Right cardiac atrium (tissue), 5 donors: ENCODE measurements around the gene THRB. TPM values are rescaled to one million over a fixed set of nuclear protein-coding genes. Genes with fewer than 3 reads are reported as not detected.

ENCODE experiments used
- ATAC-seq, 2 donors: fragments of 200-7000 bp; cut with Tn5 transposase; one replicate each; pipeline versions ENCODE4 v1.8.0 to v1.9.1; 2020; ENCODE audit warnings: moderate library complexity in 2 of 2, mild to moderate bottlenecking in 1 of 2
- DNase-seq, 3 donors: peaks; one replicate each; pipeline ENCODE4 v3.0.0-alpha.2; 2020
- H3K27ac ChIP-seq: one replicate; pipeline ENCODE4 v1.5.1; 2013; ENCODE audit warnings: mild to moderate bottlenecking, low read length, control low read depth, moderate library complexity
- H3K27me3 ChIP-seq: one replicate; pipeline ENCODE4 v1.6.1; 2013; ENCODE audit not compliant: control insufficient read depth, insufficient read depth
- H3K4me1 ChIP-seq: one replicate; pipeline ENCODE4 v1.6.1; 2013; ENCODE audit warnings: low read length; ENCODE audit not compliant: control insufficient read depth, insufficient read depth
- H3K4me3 ChIP-seq: one replicate; pipeline ENCODE4 v1.5.1; 2013; ENCODE audit warnings: low read length, control low read depth
- H3K9me3 ChIP-seq: one replicate; pipeline ENCODE4 v1.6.1; 2013; ENCODE audit warnings: low read length; ENCODE audit not compliant: control insufficient read depth
- WGBS: extraction: QIAGEN DNeasy Blood & Tissue Kit; methylation state at CpG from one replicate; pipeline ENCODE4 v1.1.7; 2013; 5-methylcytosine and 5-hydroxymethylcytosine counted together
- intact Hi-C, 4 donors: fragments of 100-400 bp; cut with DNase I; formaldehyde crosslinking; loops; one replicate each; pipeline versions ENCODE4 v1.11.0 to v1.14.0; 2022 to 2023
- polyA plus RNA-seq: library from polyadenylated mRNA; stranded (reverse); fragments of 200-250 nt; gene quantifications from one replicate; pipeline ENCODE4 v1.2.3, GENCODE V29; 2013
- total RNA-seq, 4 donors: library from RNA; stranded (reverse); fragmentation: NEBNext Ultra II Directional; extraction: Animal tissue kit (Norgen Biotek cat#: 25700); gene quantifications; one replicate each; pipeline ENCODE4 v1.2.1, GENCODE V29; 2021
- donor health status: healthy with polysubstance abuse.
- donor health status: DM: no; HTN: yes; CAD: no.
- donor health status: DM: no; HTN: no; CAD: no.
- donor health status: DM: no; HTN: yes; CAD: no; lungs with severe emphysema.
- donor health status: DM: yes; HTN: yes; CAD: no.

THRB gene
- total and polyA plus RNA-seq, 5 donors, result 5.3 to 25.0 (median 18.5) TPM

- intact Hi-C loops, result loop anchor here in 1 of 4 donors (10.0 kb wide), 1 partner anchor 1007 kb away; no protein-coding TSS in a partner anchor
- ATAC-seq (no peak), DNase-seq (no peak)
- Histone ChIP-seq H3K4me3 (no peak overlapping the region), H3K9me3 (no peaks in the 10 kb centered on the region), H3K27ac (no peak overlapping the region), H3K27me3 (no peaks in the 10 kb centered on the region), H3K4me1 (no peaks in the 10 kb centered on the region)
- WGBS, result 52% methylated on average over 3 of the region's 3 CpGs
Measured at GRCh38 chr3:24167429-24167828, 327.2 kb downstream of the THRB start.

DNA sequence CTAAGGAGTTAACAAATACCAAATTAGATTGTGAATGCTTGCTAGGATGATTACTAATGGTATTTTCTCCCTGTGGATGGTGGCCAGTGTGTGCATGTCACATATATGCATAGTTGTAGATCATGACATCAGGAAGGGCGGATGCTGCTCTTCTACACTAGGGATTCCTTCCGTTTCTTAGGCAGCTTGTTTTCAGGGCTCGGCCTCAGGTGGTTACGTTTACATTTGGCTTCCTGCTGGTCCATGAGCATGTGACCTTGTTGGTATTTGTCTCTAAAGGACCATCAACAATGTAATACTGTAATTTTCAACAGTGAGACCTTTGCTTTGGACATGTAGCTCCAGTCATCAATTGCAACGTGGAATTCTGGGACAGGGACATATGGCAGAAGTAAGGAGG is 328.1 kb downstream of the THRB start:
- Histone ChIP-seq H3K27me3 (no peaks in the 10 kb centered on the region), H3K4me1 (peaks cover 2% of the 10 kb centered on the region), H3K27ac (no peak overlapping the region), H3K4me3 (no peak overlapping the region), H3K9me3 (no peaks in the 10 kb centered on the region)
- no peak for ATAC-seq
- intact Hi-C loops, result loop anchor here in 1 of 4 donors (10.0 kb wide), 1 partner anchor 1008 kb away; no protein-coding TSS in a partner anchor
- WGBS, result 83% methylated on average over 5 of the region's 5 CpGs
- no peak for DNase-seq

- H3K27ac ChIP-seq, result no peak overlapping the region
- ATAC-seq (no peak), DNase-seq (no peak)
- H3K4me3 ChIP-seq, result no peak overlapping the region
- no peaks in the 10 kb centered on the region for H3K9me3 ChIP-seq
- no peaks in the 10 kb centered on the region for H3K27me3 ChIP-seq
- intact Hi-C loops, result loop anchor here in 1 of 4 donors (10.0 kb wide), 1 partner anchor 1009 kb away; no protein-coding TSS in a partner anchor
- peaks cover 2% of the 10 kb centered on the region for H3K4me1 ChIP-seq
- 77% methylated on average over 2 of the region's 2 CpGs for WGBS
Measured at GRCh38 chr3:24165603-24165982, 329.1 kb downstream of the THRB start.

DNA sequence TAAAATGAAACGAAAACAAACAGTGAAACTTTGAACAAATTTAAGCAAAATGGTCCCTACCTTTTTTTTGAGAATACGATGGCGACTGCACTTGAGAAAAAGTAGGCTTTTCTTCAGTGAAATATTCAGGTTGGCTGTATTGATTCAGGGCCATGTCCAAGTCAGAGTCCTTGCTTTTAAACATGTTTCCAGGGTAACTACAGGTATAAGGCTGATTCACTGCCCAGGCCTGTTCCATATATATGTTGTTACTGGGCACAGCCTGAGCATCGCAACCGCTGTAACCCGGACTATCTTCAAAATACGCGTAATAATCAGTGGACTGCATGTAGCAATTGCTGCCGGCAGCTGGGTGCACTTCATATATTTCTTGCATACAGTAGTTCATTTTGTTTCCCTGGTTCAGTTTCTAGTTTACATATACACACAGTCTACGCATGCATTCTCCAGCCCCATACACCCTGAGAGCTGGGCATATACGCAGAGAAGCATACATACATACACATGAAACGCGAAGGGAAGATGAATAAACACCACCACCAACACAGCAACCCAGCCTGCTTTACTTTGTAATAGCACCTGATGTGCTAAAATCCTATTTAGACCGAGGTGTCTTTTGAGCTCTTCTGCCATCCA is 329.6 kb downstream of the THRB start:
- H3K27ac ChIP-seq, result no peak overlapping the region
- DNase-seq, result peak in 1 of 3 donors; percentile 30
- intact Hi-C loops, result loop anchor here in 1 of 4 donors (10.0 kb wide), 1 partner anchor 1010 kb away; no protein-coding TSS in a partner anchor
- no peaks in the 10 kb centered on the region for H3K9me3 ChIP-seq
- no peak overlapping the region for H3K4me3 ChIP-seq
- H3K27me3 ChIP-seq, result no peaks in the 10 kb centered on the region
- ATAC-seq, result no peak
- peaks cover 2% of the 10 kb centered on the region for H3K4me1 ChIP-seq
- 95% methylated on average over 14 of the region's 14 CpGs for WGBS

DNA sequence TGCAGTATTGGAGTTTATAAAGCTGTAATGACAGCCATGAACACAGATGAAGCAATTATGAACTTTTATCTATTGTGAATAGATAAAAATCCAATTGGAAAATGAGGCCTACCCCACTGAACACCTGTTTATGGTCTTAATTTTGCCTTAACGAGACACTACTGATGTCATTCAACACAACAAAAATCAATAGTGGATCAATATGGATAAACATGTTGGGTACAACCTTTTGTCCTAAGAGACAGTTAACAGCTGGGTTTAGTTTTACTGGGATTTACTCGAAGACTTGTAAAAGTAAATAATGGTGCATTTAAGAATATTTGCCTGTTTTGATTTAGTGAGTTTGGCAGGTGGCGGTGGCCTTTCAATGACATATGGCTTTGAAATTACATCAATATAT is 331.7 kb downstream of the THRB start:
- DNase-seq (no peak), ATAC-seq (no peak)
- intact Hi-C loops, result loop anchor here in 1 of 4 donors (10.0 kb wide), 1 partner anchor 1012 kb away; no protein-coding TSS in a partner anchor
- Histone ChIP-seq H3K27me3 (no peaks in the 10 kb centered on the region), H3K9me3 (no peaks in the 10 kb centered on the region), H3K4me1 (peaks cover 2% of the 10 kb centered on the region), H3K4me3 (no peak overlapping the region), H3K27ac (no peak overlapping the region)
- WGBS, result 95% methylated on average over 3 of the region's 3 CpGs

DNA sequence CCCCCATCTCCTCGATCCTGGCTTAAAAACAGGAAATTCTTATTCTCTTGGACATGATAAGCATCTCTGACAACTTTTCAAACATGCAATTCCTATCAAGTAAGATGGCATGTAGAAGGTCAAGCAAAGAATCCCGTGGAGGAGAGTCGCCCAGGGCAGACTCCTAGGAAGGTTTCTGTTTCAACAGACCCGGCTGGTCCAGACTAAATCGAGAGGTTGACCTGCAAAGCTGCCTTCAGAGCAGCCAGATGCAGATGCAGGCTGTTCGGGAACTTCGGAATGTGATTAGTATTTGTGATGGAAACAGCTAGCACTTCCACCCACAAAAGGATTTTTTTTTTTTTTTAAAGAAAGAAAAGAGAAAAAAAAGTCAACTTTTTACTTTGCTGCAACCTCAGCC is 332.8 kb downstream of the THRB start:
- H3K4me3 ChIP-seq, result no peak overlapping the region
- 43% methylated on average over 7 of the region's 7 CpGs for WGBS
- no peak for ATAC-seq

DNA sequence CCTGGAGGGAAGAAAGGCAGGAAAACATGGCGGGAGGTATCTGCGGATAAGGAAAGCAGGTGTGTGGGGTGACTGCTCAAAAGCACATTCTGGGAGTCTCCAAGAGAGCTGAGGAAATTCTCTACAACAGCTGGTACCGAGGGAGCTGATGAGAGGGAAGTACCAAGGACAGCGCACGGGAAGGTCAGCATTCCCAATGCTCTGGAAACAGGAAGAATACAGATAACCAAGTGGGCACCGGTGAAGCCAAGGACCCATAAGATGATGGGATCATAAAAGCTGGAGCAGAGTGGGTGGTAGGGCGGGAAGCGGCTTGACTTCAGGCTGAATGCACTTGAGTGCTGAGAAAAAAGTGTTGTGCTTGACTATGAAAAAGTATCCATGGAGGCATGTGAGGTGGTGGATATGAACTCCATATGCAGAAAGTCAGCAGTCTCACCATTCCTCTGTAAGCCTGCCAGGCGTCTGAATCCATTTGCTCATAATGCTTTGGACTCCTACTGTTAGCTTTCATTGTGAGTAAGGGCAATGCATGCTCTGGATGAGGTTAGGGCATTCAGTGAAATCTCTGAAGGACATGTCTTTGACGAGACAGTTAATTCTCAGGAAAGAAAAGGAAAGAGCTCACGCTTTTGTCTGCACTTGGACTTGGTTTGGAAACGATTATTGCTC is 334.1 kb downstream of the THRB start:
- peak in 1 of 3 donors; percentile 49 for DNase-seq
- Histone ChIP-seq H3K9me3 (no peaks in the 10 kb centered on the region), H3K4me3 (no peak overlapping the region), H3K27me3 (no peaks in the 10 kb centered on the region), H3K4me1 (peaks cover 2% of the 10 kb centered on the region), H3K27ac (no peak overlapping the region)
- ATAC-seq, result no peak
- intact Hi-C loops, result loop anchor here in 1 of 4 donors (10.0 kb wide), 1 partner anchor 1014 kb away; no protein-coding TSS in a partner anchor
- 66% methylated on average over 12 of the region's 12 CpGs for WGBS

More for the DNA sequence above, 332.8 kb downstream of the THRB start:
- peaks cover 2% of the 10 kb centered on the region for H3K4me1 ChIP-seq
- no peak for DNase-seq
- no peaks in the 10 kb centered on the region for H3K9me3 ChIP-seq
- no peaks in the 10 kb centered on the region for H3K27me3 ChIP-seq
- intact Hi-C loops, result loop anchor here in 1 of 4 donors (10.0 kb wide), 1 partner anchor 1013 kb away; no protein-coding TSS in a partner anchor
- no peak overlapping the region for H3K27ac ChIP-seq

GRCh38 chr3:24158761-24159454 is 335.7 kb downstream of the THRB start:
- peaks cover 2% of the 10 kb centered on the region for H3K4me1 ChIP-seq
- H3K9me3 ChIP-seq, result no peaks in the 10 kb centered on the region
- DNase-seq, result no peak
- intact Hi-C loops, result no loop called here
- H3K27me3 ChIP-seq, result no peaks in the 10 kb centered on the region
- 67% methylated on average over 6 of the region's 6 CpGs for WGBS
- ATAC-seq, result no peak
- no peak overlapping the region for H3K27ac ChIP-seq
- no peak overlapping the region for H3K4me3 ChIP-seq

- no peak for ATAC-seq
- intact Hi-C loops, result no loop called here
- H3K4me3 ChIP-seq, result no peak overlapping the region
- no peak for DNase-seq
- peaks cover 4% of the 10 kb centered on the region for H3K4me1 ChIP-seq
- H3K9me3 ChIP-seq, result no peaks in the 10 kb centered on the region
- WGBS, result 91% methylated on average over 4 of the region's 4 CpGs
- H3K27me3 ChIP-seq, result no peaks in the 10 kb centered on the region
- no peak overlapping the region for H3K27ac ChIP-seq
Measured at GRCh38 chr3:24157106-24157505, 337.5 kb downstream of the THRB start.

DNA sequence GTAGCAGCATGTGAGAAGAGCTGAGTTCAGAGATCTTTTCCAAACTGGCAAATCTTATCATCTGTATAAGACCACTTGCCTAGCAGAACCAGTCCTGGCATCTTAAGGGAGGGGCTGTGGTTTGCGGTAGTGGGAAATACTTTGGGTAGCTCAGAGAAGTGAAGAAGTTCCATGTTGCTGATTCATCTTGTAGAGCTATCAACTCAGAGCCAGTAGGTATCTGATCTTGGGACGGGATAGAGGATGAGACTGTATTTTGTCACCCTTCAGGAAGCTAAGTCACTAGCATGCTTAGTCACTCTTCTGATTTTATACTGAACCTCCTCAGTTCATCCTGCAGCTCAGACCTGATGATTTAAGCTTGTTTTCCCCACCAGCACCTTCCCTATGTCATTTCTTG is 338.2 kb downstream of the THRB start:
- intact Hi-C loops, result no loop called here
- WGBS, result 80% methylated on average over 2 of the region's 2 CpGs
- Histone ChIP-seq H3K27ac (no peak overlapping the region), H3K4me1 (peaks cover 2% of the 10 kb centered on the region), H3K27me3 (no peaks in the 10 kb centered on the region), H3K4me3 (no peak overlapping the region), H3K9me3 (no peaks in the 10 kb centered on the region)
- DNase-seq, result no peak
- no peak for ATAC-seq

DNA sequence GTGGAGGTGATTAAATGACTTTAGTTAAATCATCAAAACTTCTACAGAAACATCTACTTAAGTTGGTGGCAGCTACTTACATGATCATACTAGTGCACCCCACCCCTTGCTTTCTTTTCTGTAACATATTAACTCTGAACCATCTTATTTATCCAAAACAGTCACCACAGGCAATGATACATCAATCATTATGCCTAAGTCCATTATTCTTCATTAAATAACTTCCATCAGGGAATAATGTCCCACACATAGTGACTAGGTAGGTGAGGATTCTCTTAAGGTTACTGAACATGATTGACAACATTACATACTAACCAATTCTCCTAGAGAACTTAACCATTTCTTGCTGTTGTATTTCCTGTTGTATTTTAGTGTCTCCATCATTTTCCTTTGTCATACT is 339.4 kb downstream of the THRB start:
- no peaks in the 10 kb centered on the region for H3K9me3 ChIP-seq
- intact Hi-C loops, result no loop called here
- ATAC-seq, result no peak
- no peak overlapping the region for H3K27ac ChIP-seq
- DNase-seq, result no peak
- no peak overlapping the region for H3K4me3 ChIP-seq
- peaks cover 2% of the 10 kb centered on the region for H3K4me1 ChIP-seq
- H3K27me3 ChIP-seq, result no peaks in the 10 kb centered on the region
